HEK293 (cell line): ENCODE data around the gene NF2.

Experiments
- CTCF ChIA-PET: fragments of 350-600 bp; formaldehyde crosslinking; extraction: SDS; loops from one replicate; lab custom pipeline; 2021; ENCODE audit warnings: antibody characterized with exemption; lab: Yijun Ruan, JAX
- POLR2A ChIA-PET: fragments of 300-600 bp; formaldehyde crosslinking; extraction: SDS; loops from one replicate; lab custom pipeline; 2020; ENCODE audit warnings: antibody characterized with exemption, inconsistent platforms; lab: Yijun Ruan, JAX
- H3K27ac ChIP-seq: fragments of 200-500 bp; sonication (Bioruptor generic); 2 replicates; pipeline ENCODE4 v1.5.1; 2014; ENCODE audit warnings: low read depth, low read length, control low read depth, inconsistent platforms; ENCODE audit errors: extremely low read depth
- H3K36me3 ChIP-seq, 2 experiments: fragments of 200-500 bp in 1 of 2; sonication (Bioruptor generic) in 1 of 2; 1 replicate in 1 of 2; 2 replicates in 1 of 2; pipeline ENCODE4 v1.5.1; 2014 to 2017; ENCODE audit warnings: inconsistent platforms in 2 of 2, low read length in 2 of 2; ENCODE audit not compliant: control insufficient read depth in 2 of 2, insufficient read depth in 1 of 2
- H3K4me1 ChIP-seq: fragments of 200-500 bp; sonication (Bioruptor generic); 2 replicates; pipeline ENCODE4 v1.5.1; 2014; ENCODE audit warnings: mild to moderate bottlenecking, low read length, inconsistent platforms; ENCODE audit not compliant: control insufficient read depth, insufficient read depth
- H3K4me3 ChIP-seq: 2 replicates; pipeline ENCODE4 v1.5.1; 2011; ENCODE audit warnings: low read depth, mild to moderate bottlenecking, control low read depth, low read length, moderate library complexity
- H3K9me3 ChIP-seq: fragments of 200-500 bp; sonication (Bioruptor generic); 2 replicates; pipeline ENCODE4 v1.5.1; 2014; ENCODE audit warnings: low read depth, low read length, inconsistent platforms; ENCODE audit not compliant: control insufficient read depth, insufficient read depth
- GLI4 ChIP-seq: fragments of 450-650 bp; formaldehyde crosslinking; IDR thresholded peaks from 2 replicates; pipeline ENCODE4 v1.5.1; 2016; ENCODE audit warnings: missing biosample characterization, missing genetic modification characterization
- GLIS1 ChIP-seq: fragments of 450-650 bp; formaldehyde crosslinking; IDR thresholded peaks from 2 replicates; pipeline ENCODE4 v1.5.1; 2016; ENCODE audit warnings: missing biosample characterization, missing genetic modification characterization
- GLIS2 ChIP-seq: fragments of 450-650 bp; formaldehyde crosslinking; IDR thresholded peaks from 2 replicates; pipeline ENCODE4 v1.5.1; 2016; ENCODE audit warnings: missing biosample characterization, missing genetic modification characterization
- KLF1 ChIP-seq: fragments of 450-650 bp; formaldehyde crosslinking; IDR thresholded peaks from 2 replicates; pipeline ENCODE4 v1.5.1; 2016; ENCODE audit warnings: missing biosample characterization, missing genetic modification characterization
- ZBTB26 ChIP-seq: fragments of 450-650 bp; formaldehyde crosslinking; optimal IDR thresholded peaks from 2 replicates; pipeline ENCODE3; 2016; ENCODE audit warnings: missing biosample characterization, mild to moderate bottlenecking, missing genetic modification characterization
- ZFHX2 ChIP-seq: fragments of 450-650 bp; formaldehyde crosslinking; conservative IDR thresholded peaks from 2 replicates; pipeline ENCODE4 v1.5.1; 2016; ENCODE audit warnings: missing biosample characterization, missing genetic modification characterization
- ZFP69B ChIP-seq: fragments of 450-650 bp; formaldehyde crosslinking; IDR thresholded peaks from 2 replicates; pipeline ENCODE4 v1.5.1; 2016; ENCODE audit warnings: missing biosample characterization, missing genetic modification characterization
- ZNF214 ChIP-seq: fragments of 450-650 bp; formaldehyde crosslinking; IDR thresholded peaks from 2 replicates; pipeline ENCODE4 v1.5.1; 2017; ENCODE audit warnings: missing biosample characterization, mild to moderate bottlenecking, missing genetic modification characterization, borderline replicate concordance
- ZNF221 ChIP-seq: fragments of 450-650 bp; formaldehyde crosslinking; IDR thresholded peaks from 2 replicates; pipeline ENCODE4 v1.5.1; 2017; ENCODE audit warnings: missing biosample characterization, missing genetic modification characterization, borderline replicate concordance
- ZNF530 ChIP-seq: fragments of 450-650 bp; formaldehyde crosslinking; IDR thresholded peaks from 2 replicates; pipeline ENCODE4 v1.5.1; 2016; ENCODE audit warnings: low read depth, missing biosample characterization, missing genetic modification characterization
- ZNF560 ChIP-seq: fragments of 450-650 bp; formaldehyde crosslinking; IDR thresholded peaks from 2 replicates; pipeline ENCODE4 v1.5.1; 2017; ENCODE audit warnings: missing biosample characterization, missing genetic modification characterization, borderline replicate concordance
- ZNF660 ChIP-seq: fragments of 450-650 bp; IDR thresholded peaks from 2 replicates; pipeline ENCODE4 v1.5.1; 2018; ENCODE audit warnings: missing biosample characterization, mild to moderate bottlenecking, missing genetic modification characterization

Gene NF2

GRCh38 chr22:29742326-29742725 is 138.9 kb downstream of the NF2 start (continued):
- no peak for TF ChIP-seq ZNF560 (tag by site-specific recombination)
- no peak for TF ChIP-seq ZFHX2 (tag by site-specific recombination)
- TF ChIP-seq GLIS2: no peak
- no peak for TF ChIP-seq ZNF530
- no peak for TF ChIP-seq ZNF214 (tag by site-specific recombination)
- no peak for TF ChIP-seq GLIS1 (tag by site-specific recombination)
- no peak for TF ChIP-seq ZFP69B (tag by site-specific recombination)

GRCh38 chr22:29744902-29745301 is 141.5 kb downstream of the NF2 start:
- Histone ChIP-seq H3K4me3 (no peak overlapping the region), H3K9me3 (no peaks in the 10 kb centered on the region), H3K4me1 (no peaks in the 10 kb centered on the region), H3K27ac (no peak overlapping the region), H3K36me3 (peaks cover 0 to 45% of the 10 kb centered on the region in 2 experiments; a peak in 2 of 3 replicates)
- POLR2A ChIA-PET: interaction anchor here (1.4 kb wide), 1 partner anchor 9 kb away, joined by 3 read pairs; no protein-coding TSS in a partner anchor
- TF ChIP-seq ZNF660 (no peak), ZBTB26 (no peak), GLI4 (tag by site-specific recombination) (no peak)
- CTCF ChIA-PET: interaction anchor here (0.5 to 1.4 kb wide), 2 partner anchors 261 to 1216 kb away, joined by 3 to 6 read pairs; no protein-coding TSS in a partner anchor

GRCh38 chr22:29747832-29748231 is 144.4 kb downstream of the NF2 start:
- ChIA-PET CTCF (interaction anchor here (0.6 to 1.5 kb wide), 3 partner anchors 10 to 58 kb away, joined by 3 to 4 read pairs (median 3); no protein-coding TSS in a partner anchor), POLR2A (interaction anchor here (0.7 kb wide), 1 partner anchor 267 kb away, joined by 3 read pairs; no protein-coding TSS in a partner anchor)
- H3K4me3 ChIP-seq: no peak overlapping the region
- H3K36me3 ChIP-seq: peaks cover 0 to 31% of the 10 kb centered on the region in 2 experiments; a peak in 2 of 3 replicates
- no peak overlapping the region for H3K27ac ChIP-seq
- no peaks in the 10 kb centered on the region for H3K9me3 ChIP-seq
- no peaks in the 10 kb centered on the region for H3K4me1 ChIP-seq
- TF ChIP-seq ZNF221 (tag by site-specific recombination) (no peak), KLF1 (peak; percentile 82)
